ENCODE data around the gene PROS1. TPM values are rescaled to one million over a fixed set of nuclear protein-coding genes. Genes with fewer than 3 reads are reported as not detected.

Gene PROS1
- total and polyA plus RNA-seq, 2 of the 4 experiments (the other 2 are of a cell fraction), result 1.6 to 2.8 TPM

DNA sequence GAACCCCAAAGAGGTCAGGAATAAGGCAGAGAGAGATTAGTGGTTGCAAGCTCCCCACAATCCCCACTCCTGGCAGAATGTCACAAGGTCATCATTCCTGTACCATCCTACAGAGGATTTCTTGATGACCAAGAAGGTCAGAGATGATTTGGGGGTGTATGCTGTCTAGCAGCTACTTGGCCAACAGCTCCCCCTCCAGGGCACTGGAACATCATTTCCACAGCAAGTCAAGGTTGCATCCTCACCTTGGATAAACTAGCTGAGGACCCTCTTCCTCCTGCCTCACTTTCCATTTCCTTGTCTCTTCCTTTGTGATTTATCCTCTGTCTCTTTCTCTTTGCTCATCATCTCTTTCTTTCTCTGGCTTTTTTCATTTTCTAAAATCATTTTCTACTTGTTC lies 106.3 kb downstream of the PROS1 start:
- H2BK15ac ChIP-seq (ENCODE audit: low read depth, low read length), result no peak overlapping the region
- no peaks in the 10 kb centered on the region for H3K9me3 ChIP-seq (ENCODE audit: control insufficient read depth, insufficient read depth, low read length)
- no peak overlapping the region for H2AFZ ChIP-seq (replicated peaks; ENCODE audit: low read length, poor library complexity)
- DNase-seq (no peak), ATAC-seq (ENCODE audit: low read depth) (no peak)
- no peak overlapping the region for H3K18ac ChIP-seq (ENCODE audit: low read depth, low read length)
- H2BK5ac ChIP-seq (ENCODE audit: low read depth, low read length, poor library complexity, severe bottlenecking), result no peak overlapping the region
- no peak overlapping the region for H3K4ac ChIP-seq (ENCODE audit: low read depth, low read length)
- no peak overlapping the region for H2BK20ac ChIP-seq (ENCODE audit: low read depth, low read length)
- no peak overlapping the region for H4K8ac ChIP-seq (ENCODE audit: low read depth in 2 of 2, low read length in 2 of 2)
- no peak overlapping the region for H2BK120ac ChIP-seq (ENCODE audit: low read depth, low read length)
- ChIA-PET POLR2A (ENCODE audit: unreplicated experiment) (no interaction called here), CTCF (no interaction called here)
- no peak overlapping the region for H3K4me2 ChIP-seq (ENCODE audit: low read depth, low read length)
- no peaks in the 10 kb centered on the region for H3K79me1 ChIP-seq (ENCODE audit: low read depth in 1 of 2, low read length in 2 of 2)
- H3K9me1 ChIP-seq (ENCODE audit: insufficient read depth, low read length), result no peaks in the 10 kb centered on the region
- H2AK9ac ChIP-seq (replicated peaks; ENCODE audit: low read depth, low read length, poor library complexity), result no peak overlapping the region
- H4K20me1 ChIP-seq (ENCODE audit: insufficient read depth, low read length), result no peaks in the 10 kb centered on the region
- no peaks in the 10 kb centered on the region for H3K36me3 ChIP-seq (ENCODE audit: control insufficient read depth, insufficient read depth, low read length)
- H2AK5ac ChIP-seq (ENCODE audit: low read depth, low read length), result no peak overlapping the region
- H3K27me3 ChIP-seq (ENCODE audit: control insufficient read depth, insufficient read depth, low read length), result no peaks in the 10 kb centered on the region
- dilution Hi-C loops (cut with HindIII; ENCODE audit: low sequenced_read_pairs, unreplicated experiment) (no loop called here), intact Hi-C loops (cut with micrococcal nuclease) (loop anchor here (10.0 kb wide), 1 partner anchor 53 kb away; no protein-coding TSS in a partner anchor), in situ Hi-C loops (cut with MboI; ENCODE audit: low sequenced_read_pairs) (no loop called here)
- H3K4me3 ChIP-seq (ENCODE audit: insufficient read depth, low read depth, low read length), result no peak overlapping the region
- no peak overlapping the region for H3K14ac ChIP-seq (replicated peaks; ENCODE audit: low read depth, low read length)
- H4K91ac ChIP-seq (ENCODE audit: insufficient read depth, low read depth, low read length), result no peak overlapping the region
- no peak for TF ChIP-seq RAD21 (IDR thresholded peaks at IDR 0.05; ENCODE audit: low read length)
- no peak for TF ChIP-seq CTCF (conservative IDR thresholded peaks at IDR 0.05; ENCODE audit: low read depth, low read length)
- no peak for TF ChIP-seq POLR2A (IDR thresholded peaks at IDR 0.05; ENCODE audit: low read depth, low read length)
- TF ChIP-seq CHD1 (IDR thresholded peaks at IDR 0.05; ENCODE audit: low read depth, low read length), result no peak
- no peak for TF ChIP-seq MXI1 (IDR thresholded peaks at IDR 0.05; ENCODE audit: borderline replicate concordance, low read depth, low read length)
- TF ChIP-seq RCOR1 (IDR thresholded peaks at IDR 0.05; ENCODE audit: insufficient replicate concordance, low read length), result no peak
- TF ChIP-seq SMC3 (IDR thresholded peaks at IDR 0.05; ENCODE audit: low read depth, low read length), result no peak
- TF ChIP-seq USF2 (IDR thresholded peaks at IDR 0.05; ENCODE audit: low read depth, low read length), result no peak
- TF ChIP-seq NFE2L2 (IDR thresholded peaks at IDR 0.05; ENCODE audit: low read depth, low read length), result no peak
- TF ChIP-seq CEBPB (IDR thresholded peaks at IDR 0.05; ENCODE audit: low read depth, low read length), result no peak
- TF ChIP-seq FOS (IDR thresholded peaks at IDR 0.05; ENCODE audit: low read depth, low read length), result no peak
- no peak for TF ChIP-seq MAFK (IDR thresholded peaks at IDR 0.05; ENCODE audit: low read depth, low read length)
- no peak for TF ChIP-seq BHLHE40 (IDR thresholded peaks at IDR 0.05; ENCODE audit: low read depth, low read length)
- TF ChIP-seq RFX5 (IDR thresholded peaks at IDR 0.05; ENCODE audit: low read depth, low read length), result no peak
- TF ChIP-seq MAZ (IDR thresholded peaks at IDR 0.05; ENCODE audit: borderline replicate concordance, low read depth, low read length), result no peak
- no peak for TF ChIP-seq ELK1 (IDR thresholded peaks at IDR 0.05; ENCODE audit: borderline replicate concordance, low read depth, low read length)
- no peak overlapping the region for H3K9ac ChIP-seq (ENCODE audit: low read depth, low read length)
- H3K27ac ChIP-seq (ENCODE audit: insufficient read depth, low read length), result no peak overlapping the region
- no peak overlapping the region for H4K5ac ChIP-seq (ENCODE audit: low read depth, low read length)
- H3K56ac ChIP-seq (ENCODE audit: extremely low read depth, insufficient read depth, low read length), result no peak overlapping the region
- no peaks in the 10 kb centered on the region for H3K4me1 ChIP-seq (ENCODE audit: control insufficient read depth, insufficient read depth, low read length)
- no peak overlapping the region for H3K23ac ChIP-seq (ENCODE audit: low read depth, low read length)
- no TSS peak for BruUV-seq (replicated peaks)

Measured in IMR-90 (cell line).